Smooth muscle cell (in vitro differentiated cells): ENCODE measurements around the gene SF3B2. TPM values are rescaled to one million over a fixed set of nuclear protein-coding genes. Genes with fewer than 3 reads are reported as not detected.
"Not testable (repeated sequence)": the region's sequence is repeated elsewhere in the genome, so short reads cannot be mapped to it uniquely, and the experiment has no call there.

Experiments used
- DNase-seq: peaks from one replicate; lab custom pipeline; 2025; ENCODE audit not compliant: unreplicated experiment; lab: John Stamatoyannopoulos, UW
- H2AFZ ChIP-seq: fragments of 200-600 bp; sonication (generic); 2 replicates; pipeline ENCODE4 v1.6.0; 2016; ENCODE audit warnings: antibody characterized with exemption, low read depth, mild to moderate bottlenecking
- H3F3A ChIP-seq: fragments of 200-600 bp; sonication (generic); 2 replicates; pipeline ENCODE4 v1.6.0; 2017; ENCODE audit warnings: antibody characterized with exemption, low read depth
- H3K27ac ChIP-seq: fragments of 200-600 bp; sonication (generic); 2 replicates; pipeline ENCODE4 v1.5.1; 2016; ENCODE audit warnings: low read depth, mild to moderate bottlenecking
- H3K27me3 ChIP-seq: fragments of 200-600 bp; sonication (generic); 2 replicates; pipeline ENCODE4 v1.6.1; 2016; ENCODE audit warnings: low read depth, mild to moderate bottlenecking
- H3K36me3 ChIP-seq: fragments of 200-600 bp; sonication (generic); 2 replicates; pipeline ENCODE4 v1.5.1; 2016; ENCODE audit warnings: low read depth
- H3K4me1 ChIP-seq: fragments of 200-600 bp; sonication (generic); 2 replicates; pipeline ENCODE4 v1.5.1; 2016; ENCODE audit warnings: low read depth
- H3K4me2 ChIP-seq: fragments of 200-600 bp; sonication (generic); 2 replicates; pipeline ENCODE4 v1.6.0; 2016; ENCODE audit warnings: mild to moderate bottlenecking
- H3K4me3 ChIP-seq: fragments of 200-600 bp; sonication (generic); 2 replicates; pipeline ENCODE4 v1.5.1; 2016; ENCODE audit warnings: mild to moderate bottlenecking
- H3K79me2 ChIP-seq: fragments of 200-600 bp; sonication (generic); 2 replicates; pipeline ENCODE4 v1.6.0; 2016; ENCODE audit warnings: low read depth, mild to moderate bottlenecking
- H3K9ac ChIP-seq: fragments of 200-600 bp; sonication (generic); 2 replicates; pipeline ENCODE4 v1.6.0; 2016; ENCODE audit warnings: low read depth
- H3K9me3 ChIP-seq: fragments of 200-600 bp; sonication (generic); replicated peaks from 2 replicates; pipeline ENCODE4 v1.5.1; 2016; ENCODE audit warnings: low read depth
- H4K20me1 ChIP-seq: fragments of 200-600 bp; sonication (generic); 2 replicates; pipeline ENCODE4 v1.6.0; 2016; ENCODE audit warnings: low read depth
- WGBS: methylation state at CpG from one replicate; pipeline ENCODE4 v1.1.7; 2016; ENCODE audit warnings: low lambda C conversion rate; 5-methylcytosine and 5-hydroxymethylcytosine counted together
- polyA plus RNA-seq: library from polyadenylated mRNA; unstranded; fragments of >200 nt; fragmentation: Nextera tagmentation; extraction: Ambion mirVana; gene quantifications from 2 replicates; pipeline ENCODE4 v1.2.1, GENCODE V29; 2016
- total RNA-seq: library from RNA; depleted of rRNA; stranded (reverse); fragments of >200 nt; gene quantifications from 2 replicates; pipeline ENCODE4 v1.2.3, GENCODE V29; 2014
- TF ChIP-seq, protein P1 (sequence below): fragments of 200-600 bp; sonication (generic); IDR thresholded peaks from 2 replicates; pipeline ENCODE4 v1.5.1; 2017; ENCODE audit warnings: borderline replicate concordance, mild to moderate bottlenecking, antibody characterized with exemption; ENCODE audit not compliant: insufficient read depth, poor library complexity, severe bottlenecking

The SF3B2 gene
- total and polyA plus RNA-seq, 2 experiments from 2014 or later: 125 to 182 TPM

- Histone ChIP-seq H2AFZ (no peak overlapping the region), H3K27ac (peak overlapping the region; percentile 93), H3K27me3 (no peaks in the 10 kb centered on the region), H3F3A (peaks cover 25% of the 10 kb centered on the region), H3K4me1 (peaks cover 43% of the 10 kb centered on the region), H3K36me3 (no peaks in the 10 kb centered on the region), H3K9me3 (no peaks in the 10 kb centered on the region), H4K20me1 (no peaks in the 10 kb centered on the region), H3K79me2 (peaks cover 89% of the 10 kb centered on the region), H3K4me3 (no peak overlapping the region), H3K4me2 (no peak overlapping the region), H3K9ac (no peak overlapping the region)
- TF ChIP-seq, protein P1, sequence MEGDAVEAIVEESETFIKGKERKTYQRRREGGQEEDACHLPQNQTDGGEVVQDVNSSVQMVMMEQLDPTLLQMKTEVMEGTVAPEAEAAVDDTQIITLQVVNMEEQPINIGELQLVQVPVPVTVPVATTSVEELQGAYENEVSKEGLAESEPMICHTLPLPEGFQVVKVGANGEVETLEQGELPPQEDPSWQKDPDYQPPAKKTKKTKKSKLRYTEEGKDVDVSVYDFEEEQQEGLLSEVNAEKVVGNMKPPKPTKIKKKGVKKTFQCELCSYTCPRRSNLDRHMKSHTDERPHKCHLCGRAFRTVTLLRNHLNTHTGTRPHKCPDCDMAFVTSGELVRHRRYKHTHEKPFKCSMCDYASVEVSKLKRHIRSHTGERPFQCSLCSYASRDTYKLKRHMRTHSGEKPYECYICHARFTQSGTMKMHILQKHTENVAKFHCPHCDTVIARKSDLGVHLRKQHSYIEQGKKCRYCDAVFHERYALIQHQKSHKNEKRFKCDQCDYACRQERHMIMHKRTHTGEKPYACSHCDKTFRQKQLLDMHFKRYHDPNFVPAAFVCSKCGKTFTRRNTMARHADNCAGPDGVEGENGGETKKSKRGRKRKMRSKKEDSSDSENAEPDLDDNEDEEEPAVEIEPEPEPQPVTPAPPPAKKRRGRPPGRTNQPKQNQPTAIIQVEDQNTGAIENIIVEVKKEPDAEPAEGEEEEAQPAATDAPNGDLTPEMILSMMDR: no peak
- DNase-seq: no peak
- WGBS: 91% methylated on average over 3 of the region's 3 CpGs
These were observed 59.0 kb downstream of the SF3B2 start for GRCh38 chr11:66111158-66111557.

DNA sequence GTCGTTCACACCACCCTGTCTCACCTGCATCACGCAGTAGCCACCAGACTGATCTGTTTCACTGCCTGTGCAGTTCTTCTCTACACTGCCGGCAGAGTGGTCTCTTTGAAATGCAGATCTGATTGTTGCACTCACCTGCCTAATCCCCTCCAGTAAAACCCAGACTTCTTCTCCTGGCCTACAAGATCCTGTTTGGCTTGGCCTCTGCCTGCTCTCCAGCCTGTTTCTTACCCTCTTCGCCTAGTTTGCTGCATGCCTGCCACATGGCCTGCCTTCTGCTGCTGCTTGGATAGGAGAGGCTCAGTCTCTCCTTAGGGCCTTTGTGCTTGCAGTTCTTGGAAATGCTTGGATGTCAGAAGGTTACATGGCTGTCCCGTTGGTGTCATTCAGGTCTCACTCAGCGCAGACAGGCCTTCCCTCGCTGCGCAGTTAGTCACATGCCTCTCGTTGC, 59.9 kb downstream of the SF3B2 start:
- H3K9ac ChIP-seq: peak overlapping the region; percentile 76
- WGBS: 73% methylated on average over 9 of the region's 9 CpGs
- no peaks in the 10 kb centered on the region for H3K27me3 ChIP-seq
- TF ChIP-seq, protein P1: no peak
- peaks cover 32% of the 10 kb centered on the region for H3F3A ChIP-seq
- H3K4me3 ChIP-seq: no peak overlapping the region
- H3K4me2 ChIP-seq: peak overlapping the region; percentile 72
- H3K36me3 ChIP-seq: no peaks in the 10 kb centered on the region
- H3K9me3 ChIP-seq: no peaks in the 10 kb centered on the region
- H3K27ac ChIP-seq: peak overlapping the region; percentile 93
- no peaks in the 10 kb centered on the region for H4K20me1 ChIP-seq
- peaks cover 90% of the 10 kb centered on the region for H3K79me2 ChIP-seq
- no peak overlapping the region for H2AFZ ChIP-seq
- H3K4me1 ChIP-seq: peaks cover 40% of the 10 kb centered on the region
- no peak for DNase-seq

GRCh38 chr11:66112601-66113499, 60.7 kb downstream of the SF3B2 start:
- TF ChIP-seq, protein P1: no peak
- Histone ChIP-seq H3F3A (peaks cover 34% of the 10 kb centered on the region), H3K27ac (peak overlapping the region; percentile 93), H3K79me2 (peaks cover 90% of the 10 kb centered on the region), H3K27me3 (no peaks in the 10 kb centered on the region), H2AFZ (no peak overlapping the region), H3K4me1 (peaks cover 41% of the 10 kb centered on the region), H3K9ac (peak overlapping the region; percentile 76), H3K4me3 (no peak overlapping the region), H3K9me3 (no peaks in the 10 kb centered on the region), H3K4me2 (peak overlapping the region; percentile 72), H4K20me1 (no peaks in the 10 kb centered on the region), H3K36me3 (no peaks in the 10 kb centered on the region)
- 39% methylated on average over 3 of the region's 3 CpGs for WGBS
- DNase-seq: no peak

GRCh38 chr11:66114957-66115356, 62.8 kb downstream of the SF3B2 start:
- H3K4me2 ChIP-seq: peak overlapping the region; percentile 75
- DNase-seq, H3K36me3 ChIP-seq, H4K20me1 ChIP-seq, H3K9me3 ChIP-seq, H2AFZ ChIP-seq, H3K27me3 ChIP-seq, H3K4me3 ChIP-seq: not testable (repeated sequence)
- peaks cover 48% of the 10 kb centered on the region for H3F3A ChIP-seq
- H3K79me2 ChIP-seq: peaks cover 75% of the 10 kb centered on the region
- peak overlapping the region; percentile 29 for H3K9ac ChIP-seq
- peaks cover 61% of the 10 kb centered on the region for H3K4me1 ChIP-seq
- 95% methylated on average over 2 of the region's 3 CpGs for WGBS
- peak overlapping the region; percentile 93 for H3K27ac ChIP-seq
